SK-N-SH treated with all-trans-retinoic acid at 6 μM for 48 hours (cell line): ENCODE results near the gene AIG1.
"Not testable (repeated sequence)": the region's sequence is repeated elsewhere in the genome, so short reads cannot be mapped to it uniquely, and the experiment has no call there.

ENCODE experiments used
- CREB5 ChIP-seq: fragments of 250-450 bp; sonication (Bioruptor Pico); IDR thresholded peaks from 2 replicates; pipeline ENCODE4 v1.5.1; 2020; ENCODE audit warnings: low read depth, mild to moderate bottlenecking, moderate library complexity
- CSDC2 ChIP-seq: fragments of 250-450 bp; sonication (Bioruptor Pico); IDR thresholded peaks from 2 replicates; pipeline ENCODE4 v1.5.0; 2020; ENCODE audit warnings: mild to moderate bottlenecking, moderate library complexity
- GLIS3 ChIP-seq: fragments of 250-450 bp; sonication (Bioruptor Pico); IDR thresholded peaks from 2 replicates; pipeline ENCODE4 v1.5.0; 2020; ENCODE audit warnings: mild to moderate bottlenecking, moderate library complexity
- PATZ1 ChIP-seq: fragments of 250-450 bp; sonication (Bioruptor Pico); IDR thresholded peaks from 2 replicates; pipeline ENCODE4 v1.8.0; 2020; ENCODE audit warnings: mild to moderate bottlenecking, moderate library complexity, borderline replicate concordance
- PPARA ChIP-seq: fragments of 250-450 bp; sonication (Bioruptor Pico); IDR thresholded peaks from 2 replicates; pipeline ENCODE4 v1.5.0; 2020; ENCODE audit warnings: mild to moderate bottlenecking, borderline replicate concordance
- RARB ChIP-seq: fragments of 250-450 bp; sonication (Bioruptor Pico); IDR thresholded peaks from 2 replicates; pipeline ENCODE4 v1.8.0; 2021; ENCODE audit warnings: mild to moderate bottlenecking, moderate library complexity
- SNAI2 ChIP-seq: fragments of 250-450 bp; sonication (Bioruptor Pico); IDR thresholded peaks from 2 replicates; pipeline ENCODE4 v1.5.0; 2020; ENCODE audit warnings: mild to moderate bottlenecking, moderate library complexity
- TOX ChIP-seq: fragments of 250-450 bp; sonication (Bioruptor Pico); IDR thresholded peaks from 2 replicates; pipeline ENCODE4 v1.8.0; 2021; ENCODE audit warnings: mild to moderate bottlenecking, moderate library complexity, borderline replicate concordance
- ZFP3 ChIP-seq: fragments of 250-450 bp; sonication (Bioruptor Pico); IDR thresholded peaks from 2 replicates; pipeline ENCODE4 v1.5.0; 2020; ENCODE audit warnings: mild to moderate bottlenecking, moderate library complexity
- ZNF70 ChIP-seq: fragments of 450-650 bp; formaldehyde crosslinking; IDR thresholded peaks from 2 replicates; pipeline ENCODE4 v1.5.0; 2020; ENCODE audit warnings: mild to moderate bottlenecking, moderate library complexity

GRCh38 chr6:143307760-143308159, 247.1 kb downstream of the AIG1 start:
- TF ChIP-seq PATZ1 (CRISPR knock-in tag); PPARA (CRISPR knock-in tag); ZNF70 (CRISPR knock-in tag); GLIS3; RARB (CRISPR knock-in tag); ZFP3 (CRISPR knock-in tag); CREB5 (CRISPR knock-in tag); SNAI2 (CRISPR knock-in tag); CSDC2 (CRISPR knock-in tag); TOX (CRISPR knock-in tag): not testable (repeated sequence)
